ENCODE results near the gene ARHGAP27. TPM values are rescaled to one million over a fixed set of nuclear protein-coding genes. Genes with fewer than 3 reads are reported as not detected.

The ARHGAP27 gene
- total and polyA plus RNA-seq, 2 of the 13 experiments (the other 11 are each of a cell fraction or from before 2014, with no cell fraction given) = 15.5 to 18.9 TPM

GRCh38 chr17:45385331-45385997 lies 47.2 kb downstream of the ARHGAP27 start (continued):
- TF ChIP-seq TARDBP (CRISPR knock-in tag; IDR thresholded peaks at IDR 0.05) (peak; percentile 73), ZNF362 (CRISPR knock-in tag; IDR thresholded peaks at IDR 0.05; ENCODE audit: borderline replicate concordance) (0 out of 2 replicates have a peak, but pooled peaks have one; percentile 17), SNAPC2 (CRISPR knock-in tag; IDR thresholded peaks at IDR 0.05) (no peak), ZBTB42 (CRISPR knock-in tag; IDR thresholded peaks at IDR 0.05) (0 out of 2 replicates have a peak, but pooled peaks have one; percentile 40), TEAD3 (CRISPR knock-in tag; optimal IDR thresholded peaks at IDR 0.05; ENCODE audit: borderline replicate concordance) (peak; percentile 75), ZNF619 (CRISPR knock-in tag; IDR thresholded peaks at IDR 0.05) (0 out of 2 replicates have a peak, but pooled peaks have one; percentile 61), MIXL1 (CRISPR knock-in tag; IDR thresholded peaks at IDR 0.05) (0 out of 2 replicates have a peak, but pooled peaks have one; percentile 44), ZSCAN29 (CRISPR knock-in tag; conservative IDR thresholded peaks at IDR 0.05) (0 out of 2 replicates have a peak, but pooled peaks have one; percentile 26), ZNF678 (CRISPR knock-in tag; IDR thresholded peaks at IDR 0.05) (no peak), ZNF772 (CRISPR knock-in tag; IDR thresholded peaks at IDR 0.05) (no peak), KDM3A (CRISPR knock-in tag; IDR thresholded peaks at IDR 0.05; ENCODE audit: low read depth) (peak; percentile 80; the same call in 1 of the 2 replicates), ARID4A (CRISPR knock-in tag; IDR thresholded peaks at IDR 0.05; ENCODE audit: borderline replicate concordance) (peak; percentile 32; the same call in 1 of the 2 replicates), SIN3B (IDR thresholded peaks at IDR 0.05; ENCODE audit: low read length) (0 out of 2 replicates have a peak, but pooled peaks have one; percentile 42), ZKSCAN1 (IDR thresholded peaks at IDR 0.05; ENCODE audit: low read length) (peak; percentile 63; the same call in 1 of the 2 replicates), SMC3 (IDR thresholded peaks at IDR 0.05; ENCODE audit: low read length) (peak; percentile 99), ZNF205 (CRISPR knock-in tag; IDR thresholded peaks at IDR 0.05) (0 out of 2 replicates have a peak, but pooled peaks have one; percentile 43), PITX1 (CRISPR knock-in tag; IDR thresholded peaks at IDR 0.05) (0 out of 2 replicates have a peak, but pooled peaks have one; percentile 30), NR0B2 (CRISPR knock-in tag; IDR thresholded peaks at IDR 0.05) (no peak), XRCC5 (optimal IDR thresholded peaks at IDR 0.05; ENCODE audit: low read length) (peak; percentile 89), ZSCAN5A (CRISPR knock-in tag; IDR thresholded peaks at IDR 0.05; ENCODE audit: borderline replicate concordance) (no peak), MEIS1 (CRISPR knock-in tag; IDR thresholded peaks at IDR 0.05; ENCODE audit: borderline replicate concordance) (0 out of 2 replicates have a peak, but pooled peaks have one; percentile 53), CHD2 (IDR thresholded peaks at IDR 0.05; ENCODE audit: low read depth, low read length) (no peak), IRF2 (CRISPR knock-in tag; IDR thresholded peaks at IDR 0.05) (peak; percentile 74; the same call in 1 of the 2 replicates)

Measured in HepG2 (cell line).